Gastrocnemius medialis (tissue), 4 donors: ENCODE data around the gene GRIK2. TPM values are rescaled to one million over a fixed set of nuclear protein-coding genes. Genes with fewer than 3 reads are reported as not detected.

ENCODE experiments used
- ATAC-seq, 2 donors: fragments of 150-250 bp; one replicate each; pipeline ENCODE4 v1.9.1; 2016
- DNase-seq, 2 donors: peaks; one replicate each; pipeline ENCODE4 v3.0.0-alpha.2; 2019
- H3K27ac ChIP-seq, 4 donors: fragments of 200-600 bp; sonication (generic); 1 replicate in 1 of 4; 2 replicates in 3 of 4; pipeline ENCODE4 v1.5.1; 2016 to 2018; ENCODE audit warnings: mild to moderate bottlenecking in 2 of 4, moderate library complexity in 1 of 4
- H3K27me3 ChIP-seq, 3 donors: fragments of 200-600 bp; sonication (generic) in 2 of 3; 1 replicate in 1 of 3; 2 replicates in 2 of 3; pipeline versions ENCODE4 v1.5.1 to v1.6.0; 2016 to 2019; ENCODE audit warnings: mild to moderate bottlenecking in 1 of 3, moderate library complexity in 1 of 3
- H3K36me3 ChIP-seq, 2 donors: fragments of 200-600 bp; sonication (generic) in 1 of 2; one replicate each; pipeline ENCODE4 v1.5.1; 2017 to 2018
- H3K4me1 ChIP-seq, 2 donors: fragments of 200-600 bp; sonication (generic) in 1 of 2; one replicate each; pipeline ENCODE4 v1.5.1; 2016 to 2017; ENCODE audit warnings: mild to moderate bottlenecking in 2 of 2
- H3K4me3 ChIP-seq, 4 donors: fragments of 200-600 bp; sonication (generic) in 3 of 4; 1 replicate in 1 of 4; 2 replicates in 3 of 4; pipeline ENCODE4 v1.5.1; 2016 to 2019; ENCODE audit warnings: mild to moderate bottlenecking in 2 of 4
- H3K9me3 ChIP-seq, 3 donors: fragments of 200-600 bp; sonication (generic) in 2 of 3; 1 replicate in 1 of 3; 2 replicates in 2 of 3; pipeline ENCODE4 v1.5.1; 2016 to 2019
- CTCF ChIP-seq, 5 experiments: fragments of 450-650 bp in 3 of 5; fragments of 200-600 bp in 2 of 5; sonication (generic) in 2 of 5; IDR thresholded peaks in 4 of 5; conservative IDR thresholded peaks in 1 of 5; 1 replicate in 4 of 5; 2 replicates in 1 of 5; pipeline ENCODE4 v1.5.1; 2016 to 2019; ENCODE audit warnings: antibody characterized with exemption in 5 of 5, mild to moderate bottlenecking in 3 of 5, moderate library complexity in 3 of 5
- POLR2A ChIP-seq, 2 donors: fragments of 450-650 bp; IDR thresholded peaks; one replicate each; pipeline ENCODE4 v1.6.1; 2017; ENCODE audit warnings: antibody characterized with exemption in 2 of 2, mild to moderate bottlenecking in 2 of 2, moderate library complexity in 2 of 2
- in situ Hi-C, 4 donors: fragments of 200-750 bp; cut with MboI; loops; one replicate each; pipeline versions ENCODE4 v1.15.0 to v1.8.0; 2017; ENCODE audit warnings: low sequenced_read_pairs in 4 of 4
- intact Hi-C: fragments of 100-400 bp; cut with DNase I; formaldehyde crosslinking; loops from one replicate; pipeline ENCODE4 v1.15.1; 2023; ENCODE audit warnings: low total_unique reads
- total RNA-seq, 4 donors: library from RNA; depleted of rRNA; stranded (reverse); fragments of >200 nt; gene quantifications; one replicate each; pipeline versions ENCODE4 v1.1.0 to v1.2.3, GENCODE V29; 2016

Gene GRIK2
- total RNA-seq, 4 donors from 2014 or later, result 0.39 to 5.1 (median 0.79) TPM

GRCh38 chr6:101733899-101734298 is 340.4 kb downstream of the GRIK2 start:
- TF ChIP-seq CTCF (IDR thresholded peaks at IDR 0.05 in 4 of 5, conservative IDR thresholded peaks at IDR 0.05 in 1 of 5) (no peak), POLR2A (IDR thresholded peaks at IDR 0.05) (no peak)
- Histone ChIP-seq H3K9me3 (no peaks in the 10 kb centered on the region), H3K27ac (no peak overlapping the region), H3K36me3 (no peaks in the 10 kb centered on the region), H3K27me3 (no peaks in the 10 kb centered on the region), H3K4me1 (no peaks in the 10 kb centered on the region), H3K4me3 (no peak overlapping the region)
- in situ Hi-C loops (no loop called here), intact Hi-C loops (loop anchor here (10.0 kb wide), 1 partner anchor 81 kb away; no protein-coding TSS in a partner anchor)
- DNase-seq (no peak), ATAC-seq (no peak)

GRCh38 chr6:101738481-101738880 is 345.0 kb downstream of the GRIK2 start:
- Histone ChIP-seq H3K4me3 (no peak overlapping the region), H3K9me3 (no peaks in the 10 kb centered on the region), H3K27me3 (no peaks in the 10 kb centered on the region), H3K27ac (no peak overlapping the region), H3K4me1 (peaks cover 0 to 9% of the 10 kb centered on the region in 2 donors), H3K36me3 (no peaks in the 10 kb centered on the region)
- in situ Hi-C loops, result no loop called here
- DNase-seq (no peak), ATAC-seq (no peak)
- TF ChIP-seq CTCF (IDR thresholded peaks at IDR 0.05 in 4 of 5, conservative IDR thresholded peaks at IDR 0.05 in 1 of 5), result no peak
- no peak for TF ChIP-seq POLR2A (IDR thresholded peaks at IDR 0.05)
- intact Hi-C loops, result loop anchor here (10.0 kb wide), 1 partner anchor 76 kb away; no protein-coding TSS in a partner anchor

- in situ Hi-C loops, result no loop called here
- intact Hi-C loops, result no loop called here
These were observed 347.1 kb downstream of the GRIK2 start for GRCh38 chr6:101740631-101741030.

GRCh38 chr6:101741474-101742171 is 348.1 kb downstream of the GRIK2 start:
- no peak for ATAC-seq
- no peaks in the 10 kb centered on the region for H3K36me3 ChIP-seq
- peaks cover 0 to 9% of the 10 kb centered on the region in 2 donors for H3K4me1 ChIP-seq
- no peaks in the 10 kb centered on the region for H3K9me3 ChIP-seq
- H3K27me3 ChIP-seq, result no peaks in the 10 kb centered on the region
- no peak for TF ChIP-seq CTCF (IDR thresholded peaks at IDR 0.05 in 4 of 5, conservative IDR thresholded peaks at IDR 0.05 in 1 of 5)
- TF ChIP-seq POLR2A (IDR thresholded peaks at IDR 0.05), result no peak
- no peak for DNase-seq
- intact Hi-C loops, result no loop called here
- in situ Hi-C loops, result no loop called here
- H3K27ac ChIP-seq, result no peak overlapping the region
- no peak overlapping the region for H3K4me3 ChIP-seq

More at GRCh38 chr6:101740631-101741030, 347.1 kb downstream of the GRIK2 start:
- DNase-seq (no peak), ATAC-seq (no peak)
- Histone ChIP-seq H3K4me3 (no peak overlapping the region), H3K27me3 (no peaks in the 10 kb centered on the region), H3K9me3 (no peaks in the 10 kb centered on the region), H3K36me3 (no peaks in the 10 kb centered on the region), H3K4me1 (peaks cover 0 to 9% of the 10 kb centered on the region in 2 donors), H3K27ac (no peak overlapping the region)
- no peak for TF ChIP-seq CTCF (IDR thresholded peaks at IDR 0.05 in 4 of 5, conservative IDR thresholded peaks at IDR 0.05 in 1 of 5)
- no peak for TF ChIP-seq POLR2A (IDR thresholded peaks at IDR 0.05)
